Kidney (tissue), 14 donors: Measurements from ENCODE around the gene CCDC85A. TPM values are rescaled to one million over a fixed set of nuclear protein-coding genes. Genes with fewer than 3 reads are reported as not detected.
A peak's percentile ranks its signal among the peaks of the same experiment; 100 is the strongest.

Source experiments
- DNase-seq, 5 donors: peaks; one replicate each; pipeline ENCODE4 v3.0.0-alpha.2; 2013 to 2020
- FAIRE-seq: peaks from 2 replicates; lab custom pipeline; 2012; peaks lifted over from hg19 to GRCh38; lab: Jason Lieb, UNC
- H3K27ac ChIP-seq, 2 donors: one replicate each; pipeline ENCODE4 v1.7.0; 2013; ENCODE audit warnings: low read depth in 2 of 2, low read length in 2 of 2, inconsistent platforms in 1 of 2
- H3K27me3 ChIP-seq: one replicate; pipeline ENCODE4 v1.7.1; 2013; ENCODE audit warnings: low read length, inconsistent platforms; ENCODE audit not compliant: control insufficient read depth, insufficient read depth
- H3K36me3 ChIP-seq, 3 donors: one replicate each; pipeline versions ENCODE4 v1.7.0 to v1.7.1; 2013; ENCODE audit warnings: low read length in 3 of 3, control low read depth in 1 of 3, inconsistent platforms in 1 of 3; ENCODE audit not compliant: insufficient read depth in 3 of 3, control insufficient read depth in 2 of 3
- H3K4me1 ChIP-seq, 3 donors: one replicate each; pipeline versions ENCODE4 v1.7.0 to v1.7.1; 2013; ENCODE audit warnings: low read length in 3 of 3, inconsistent platforms in 1 of 3, low read depth in 1 of 3; ENCODE audit not compliant: control insufficient read depth in 2 of 3, insufficient read depth in 2 of 3
- H3K4me3 ChIP-seq, 3 donors: one replicate each; pipeline versions ENCODE4 v1.7.0 to v1.8.1; 2013; ENCODE audit warnings: low read length in 3 of 3, control low read depth in 1 of 3, inconsistent platforms in 1 of 3
- H3K9ac ChIP-seq, 3 donors: one replicate each; pipeline versions ENCODE4 v1.7.0 to v1.7.1; 2013; ENCODE audit warnings: low read length in 3 of 3, control low read depth in 1 of 3, inconsistent platforms in 1 of 3
- H3K9me3 ChIP-seq, 3 donors: one replicate each; pipeline versions ENCODE4 v1.7.0 to v1.7.1; 2013; ENCODE audit warnings: low read length in 3 of 3, control low read depth in 1 of 3, inconsistent platforms in 1 of 3; ENCODE audit not compliant: control insufficient read depth in 2 of 3, insufficient read depth in 1 of 3
- CTCF ChIP-seq: IDR thresholded peaks from 3 replicates; pipeline ENCODE4 v1.5.1; 2012; ENCODE audit warnings: mild to moderate bottlenecking, moderate library complexity, borderline replicate concordance; ENCODE audit not compliant: insufficient read depth; ENCODE audit errors: extremely low read depth
- intact Hi-C: fragments of 100-400 bp; cut with DNase I; formaldehyde crosslinking; loops from one replicate; pipeline ENCODE4 v1.11.1; 2022
- polyA plus RNA-seq: library from polyadenylated mRNA; stranded (reverse); fragments of 350-450 nt; fragmentation: Illumina TruSeq; extraction: RNeasy Lipid Tissue Mini Kit (QIAGEN cat#74804); gene quantifications from one replicate; pipeline ENCODE4 v1.2.3, GENCODE V29; 2014; ENCODE audit warnings: low read depth, low replicate concordance; ENCODE audit not compliant: insufficient read depth
- total RNA-seq: library from RNA; stranded (reverse); fragmentation: NEBNext Ultra II Directional; extraction: Animal tissue kit (Norgen Biotek cat#: 25700); gene quantifications from one replicate; pipeline ENCODE4 v1.2.1, GENCODE V29; 2021
- donor health status: control.
- donor health status: control.
- donor health status: control.
- donor health status: control.
- donor health status: control.
- donor health status: DM: yes; HTN: yes; CAD: no.
- donor health status: Normal renal cell carcinoma (clear cell type).

Gene CCDC85A
- total and polyA plus RNA-seq, 2 donors from 2014 or later: 0.65 to 2.1 TPM

GRCh38 chr2:56185582-56186046 lies 1.8 kb downstream of the CCDC85A start:
- Histone ChIP-seq H3K4me3 (peak overlapping the region; percentile 44 to 71 (median 59)), H3K36me3 (no peaks in the 10 kb centered on the region), H3K4me1 (peaks cover 0 to 5% (median 0%) of the 10 kb centered on the region in 3 donors), H3K9ac (peak overlapping the region in 2 of 3 donors; percentile 26 to 55), H3K27me3 (no peaks in the 10 kb centered on the region), H3K27ac (no peak overlapping the region), H3K9me3 (no peaks in the 10 kb centered on the region)
- intact Hi-C loops: no loop called here
- DNase-seq (peak; percentile 38 to 70 (median 41)), FAIRE-seq (no peak)
- TF ChIP-seq CTCF: no peak

GRCh38 chr2:56191617-56192016 lies 7.8 kb downstream of the CCDC85A start:
- intact Hi-C loops: no loop called here
- peak; percentile 52 for TF ChIP-seq CTCF
- H3K4me3 ChIP-seq: no peak overlapping the region
- no peaks in the 10 kb centered on the region for H3K4me1 ChIP-seq
- DNase-seq (peak in 4 of 5 donors; percentile 44 to 63 (median 50)), FAIRE-seq (no peak)
- no peak overlapping the region for H3K27ac ChIP-seq
- no peaks in the 10 kb centered on the region for H3K36me3 ChIP-seq
- no peaks in the 10 kb centered on the region for H3K27me3 ChIP-seq
- no peaks in the 10 kb centered on the region for H3K9me3 ChIP-seq
- no peak overlapping the region for H3K9ac ChIP-seq

GRCh38 chr2:56192664-56193305 lies 9.0 kb downstream of the CCDC85A start:
- H3K36me3 ChIP-seq: no peaks in the 10 kb centered on the region
- TF ChIP-seq CTCF: no peak
- H3K27me3 ChIP-seq: no peaks in the 10 kb centered on the region
- no peak overlapping the region for H3K9ac ChIP-seq
- no peak overlapping the region for H3K27ac ChIP-seq
- no peaks in the 10 kb centered on the region for H3K4me1 ChIP-seq
- DNase-seq (peak in 1 of 5 donors; percentile 67), FAIRE-seq (no peak)
- intact Hi-C loops: no loop called here
- H3K9me3 ChIP-seq: no peaks in the 10 kb centered on the region
- H3K4me3 ChIP-seq: no peak overlapping the region
